Memory B cell (primary cell): ENCODE data around the gene PRKAG2.

Experiments used
- ATAC-seq: fragments of 150-1000 bp; cut with Tn5 transposase; 2 replicates; pipeline ENCODE4 v1.10.0; 2021; ENCODE audit warnings: low read depth, mild to moderate bottlenecking, moderate library complexity
- DNase-seq, 2 donors: peaks; one replicate each; pipeline ENCODE4 v3.0.0; 2022; ENCODE audit warnings: low spot score in 2 of 2
- H3K27ac Mint-ChIP-seq: one replicate; pipeline ENCODE4 v1.8.0; 2022; ENCODE audit warnings: mild to moderate bottlenecking, moderate library complexity, mixed read lengths
- H3K27me3 Mint-ChIP-seq: one replicate; pipeline ENCODE4 v1.8.0; 2022; ENCODE audit warnings: mixed read lengths
- H3K36me3 Mint-ChIP-seq: one replicate; pipeline ENCODE4 v1.8.0; 2022; ENCODE audit warnings: mild to moderate bottlenecking, mixed read lengths
- H3K4me1 Mint-ChIP-seq: one replicate; pipeline ENCODE4 v1.8.0; 2022; ENCODE audit warnings: mixed read lengths
- H3K4me3 Mint-ChIP-seq: one replicate; pipeline ENCODE4 v1.8.0; 2022; ENCODE audit warnings: mild to moderate bottlenecking, moderate library complexity, mixed read lengths
- H3K9me3 Mint-ChIP-seq: one replicate; pipeline ENCODE4 v1.8.0; 2022; ENCODE audit warnings: mixed read lengths

The PRKAG2 gene

GRCh38 chr7:151699928-151700319, 177.0 kb downstream of the PRKAG2 start:
- no peak for ATAC-seq
- Mint-ChIP-seq H3K9me3 (no peaks in the 10 kb centered on the region), H3K4me1 (peaks cover 19% of the 10 kb centered on the region), H3K4me3 (no peak overlapping the region), H3K36me3 (peaks cover 18% of the 10 kb centered on the region), H3K27me3 (no peaks in the 10 kb centered on the region), H3K27ac (no peak overlapping the region)
- no peak for DNase-seq

- Mint-ChIP-seq H3K27me3 (no peaks in the 10 kb centered on the region), H3K4me3 (no peak overlapping the region), H3K27ac (no peak overlapping the region), H3K4me1 (peaks cover 20% of the 10 kb centered on the region), H3K9me3 (no peaks in the 10 kb centered on the region), H3K36me3 (peaks cover 18% of the 10 kb centered on the region)
- DNase-seq (no peak), ATAC-seq (no peak)
Observed at GRCh38 chr7:151699147-151699927, 177.6 kb downstream of the PRKAG2 start.

GRCh38 chr7:151697942-151698341, 179.0 kb downstream of the PRKAG2 start:
- Mint-ChIP-seq H3K27me3 (no peaks in the 10 kb centered on the region), H3K9me3 (no peaks in the 10 kb centered on the region), H3K36me3 (peaks cover 18% of the 10 kb centered on the region), H3K4me3 (no peak overlapping the region), H3K27ac (no peak overlapping the region), H3K4me1 (peaks cover 20% of the 10 kb centered on the region)
- ATAC-seq (no peak), DNase-seq (no peak)

GRCh38 chr7:151697515-151697895, 179.4 kb downstream of the PRKAG2 start:
- Mint-ChIP-seq H3K36me3 (peaks cover 18% of the 10 kb centered on the region), H3K4me1 (peaks cover 20% of the 10 kb centered on the region), H3K9me3 (no peaks in the 10 kb centered on the region), H3K27me3 (no peaks in the 10 kb centered on the region), H3K27ac (no peak overlapping the region), H3K4me3 (no peak overlapping the region)
- ATAC-seq, result no peak
- DNase-seq, result no peak

GRCh38 chr7:151696721-151697514, 180.0 kb downstream of the PRKAG2 start:
- H3K9me3 Mint-ChIP-seq, result no peaks in the 10 kb centered on the region
- H3K4me1 Mint-ChIP-seq, result peaks cover 20% of the 10 kb centered on the region
- no peak overlapping the region for H3K4me3 Mint-ChIP-seq
- ATAC-seq (no peak), DNase-seq (no peak)
- H3K36me3 Mint-ChIP-seq, result peaks cover 16% of the 10 kb centered on the region
- no peaks in the 10 kb centered on the region for H3K27me3 Mint-ChIP-seq
- peak overlapping the region; percentile 38 for H3K27ac Mint-ChIP-seq

GRCh38 chr7:151695951-151696541, 180.9 kb downstream of the PRKAG2 start:
- no peak overlapping the region for H3K27ac Mint-ChIP-seq
- H3K27me3 Mint-ChIP-seq, result no peaks in the 10 kb centered on the region
- H3K4me3 Mint-ChIP-seq, result no peak overlapping the region
- H3K36me3 Mint-ChIP-seq, result peaks cover 13% of the 10 kb centered on the region
- DNase-seq (no peak), ATAC-seq (no peak)
- no peaks in the 10 kb centered on the region for H3K9me3 Mint-ChIP-seq
- peaks cover 17% of the 10 kb centered on the region for H3K4me1 Mint-ChIP-seq

GRCh38 chr7:151694828-151695580, 181.9 kb downstream of the PRKAG2 start:
- Mint-ChIP-seq H3K9me3 (no peaks in the 10 kb centered on the region), H3K27me3 (no peaks in the 10 kb centered on the region), H3K4me1 (peaks cover 17% of the 10 kb centered on the region), H3K36me3 (peaks cover 12% of the 10 kb centered on the region), H3K27ac (peak overlapping the region; percentile 35), H3K4me3 (no peak overlapping the region)
- no peak for DNase-seq
- ATAC-seq, result no peak

- Mint-ChIP-seq H3K36me3 (peaks cover 6% of the 10 kb centered on the region), H3K4me1 (peaks cover 15% of the 10 kb centered on the region), H3K27me3 (no peaks in the 10 kb centered on the region), H3K4me3 (no peak overlapping the region), H3K9me3 (no peaks in the 10 kb centered on the region), H3K27ac (no peak overlapping the region)
- ATAC-seq (no peak), DNase-seq (no peak)
Observed at GRCh38 chr7:151694441-151694827, 182.5 kb downstream of the PRKAG2 start.

DNA sequence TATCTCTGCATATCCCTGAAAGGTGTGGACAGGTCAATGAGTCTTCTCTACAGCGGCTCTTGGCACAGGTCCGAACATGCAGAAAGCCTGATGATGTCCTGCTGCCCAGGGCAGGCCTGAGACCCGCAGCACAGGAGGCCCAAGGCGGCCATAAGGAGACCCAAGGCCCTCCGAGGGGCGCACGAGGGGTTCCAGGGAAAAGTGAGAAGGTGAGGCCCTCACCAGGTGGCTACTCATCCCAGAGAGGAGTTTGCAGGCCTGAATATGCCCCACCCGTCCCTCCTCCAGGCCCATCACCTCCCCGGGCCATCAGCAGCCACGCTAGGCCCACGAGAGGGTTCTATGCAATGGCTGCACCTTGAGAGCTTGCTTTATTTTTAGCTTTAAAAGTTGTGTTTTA, 183.8 kb downstream of the PRKAG2 start:
- Mint-ChIP-seq H3K4me3 (no peak overlapping the region), H3K9me3 (no peaks in the 10 kb centered on the region), H3K36me3 (peaks cover 3% of the 10 kb centered on the region), H3K27me3 (no peaks in the 10 kb centered on the region), H3K27ac (no peak overlapping the region), H3K4me1 (peaks cover 8% of the 10 kb centered on the region)
- no peak for ATAC-seq
- no peak for DNase-seq

GRCh38 chr7:151692721-151693120, 184.2 kb downstream of the PRKAG2 start:
- Mint-ChIP-seq H3K27ac (no peak overlapping the region), H3K27me3 (no peaks in the 10 kb centered on the region), H3K4me1 (peaks cover 6% of the 10 kb centered on the region), H3K36me3 (peaks cover 3% of the 10 kb centered on the region), H3K9me3 (no peaks in the 10 kb centered on the region), H3K4me3 (no peak overlapping the region)
- ATAC-seq (no peak), DNase-seq (no peak)

GRCh38 chr7:151691449-151691848, 185.5 kb downstream of the PRKAG2 start:
- H3K36me3 Mint-ChIP-seq, result peaks cover 3% of the 10 kb centered on the region
- H3K4me3 Mint-ChIP-seq, result no peak overlapping the region
- no peak for DNase-seq
- H3K27ac Mint-ChIP-seq, result no peak overlapping the region
- H3K27me3 Mint-ChIP-seq, result no peaks in the 10 kb centered on the region
- H3K9me3 Mint-ChIP-seq, result no peaks in the 10 kb centered on the region
- H3K4me1 Mint-ChIP-seq, result peaks cover 5% of the 10 kb centered on the region
- no peak for ATAC-seq

GRCh38 chr7:151690606-151691005, 186.3 kb downstream of the PRKAG2 start:
- H3K27ac Mint-ChIP-seq, result no peak overlapping the region
- no peaks in the 10 kb centered on the region for H3K27me3 Mint-ChIP-seq
- H3K4me1 Mint-ChIP-seq, result peaks cover 5% of the 10 kb centered on the region
- no peak overlapping the region for H3K4me3 Mint-ChIP-seq
- H3K36me3 Mint-ChIP-seq, result peaks cover 3% of the 10 kb centered on the region
- DNase-seq, result no peak
- no peak for ATAC-seq
- no peaks in the 10 kb centered on the region for H3K9me3 Mint-ChIP-seq

- DNase-seq (no peak), ATAC-seq (no peak)
- Mint-ChIP-seq H3K9me3 (no peaks in the 10 kb centered on the region), H3K27me3 (no peaks in the 10 kb centered on the region), H3K4me1 (no peaks in the 10 kb centered on the region), H3K27ac (no peak overlapping the region), H3K4me3 (no peak overlapping the region), H3K36me3 (peaks cover 3% of the 10 kb centered on the region)
Observed at GRCh38 chr7:151689196-151689971, 187.5 kb downstream of the PRKAG2 start.
